GM12865 (cell line): ENCODE data around the gene C1orf226.

Experiments used
- DNase-seq: peaks from one replicate; pipeline ENCODE4 v3.0.0; 2010; ENCODE audit warnings: low read depth
- H3K4me3 ChIP-seq: 2 replicates; pipeline ENCODE4 v1.5.1; 2011; ENCODE audit warnings: mild to moderate bottlenecking, low read depth, low read length, control low read depth
- CTCF ChIP-seq: IDR thresholded peaks from 2 replicates; pipeline ENCODE4 v1.5.1; 2011; ENCODE audit warnings: low read length, control low read depth, low read depth, inconsistent platforms; ENCODE audit not compliant: insufficient read depth; ENCODE audit errors: missing control alignments

C1orf226 gene

GRCh38 chr1:162383516-162383915 is 2.0 kb downstream of the C1orf226 start:
- DNase-seq = no peak
- TF ChIP-seq CTCF = no peak
- H3K4me3 ChIP-seq = no peak overlapping the region

- no peak overlapping the region for H3K4me3 ChIP-seq
- no peak for DNase-seq
- TF ChIP-seq CTCF = no peak
Observed at GRCh38 chr1:162384116-162384515, 2.6 kb downstream of the C1orf226 start.

GRCh38 chr1:162384601-162385279 is 3.2 kb downstream of the C1orf226 start:
- DNase-seq = no peak
- TF ChIP-seq CTCF = no peak
- no peak overlapping the region for H3K4me3 ChIP-seq

GRCh38 chr1:162385280-162385623 is 3.7 kb downstream of the C1orf226 start:
- H3K4me3 ChIP-seq = no peak overlapping the region
- no peak for DNase-seq
- no peak for TF ChIP-seq CTCF

- DNase-seq = no peak
- no peak for TF ChIP-seq CTCF
- no peak overlapping the region for H3K4me3 ChIP-seq
Observed at GRCh38 chr1:162385702-162386101, 4.2 kb downstream of the C1orf226 start.

- DNase-seq = no peak
- no peak overlapping the region for H3K4me3 ChIP-seq
- no peak for TF ChIP-seq CTCF
Observed at GRCh38 chr1:162386292-162387225, 5.0 kb downstream of the C1orf226 start.
